ENCODE data around the gene TECPR1. TPM values are rescaled to one million over a fixed set of nuclear protein-coding genes. Genes with fewer than 3 reads are reported as not detected.

Gene TECPR1
- 18.4 and 24.9 TPM in 2 replicates for total RNA-seq

GRCh38 chr7:98251601-98252424, at the start of gene TECPR1:
Gene TECPR1, minus strand, starts transcription at chr7:98252232. Its CDS starts 6,086 bp downstream, at chr7:98246146.

GRCh38 chr7:98280791-98281756, 29.0 kb upstream of the TECPR1 start, which contains the start of gene BRI3:
Gene BRI3, plus strand, starts transcription at chr7:98281686. Its CDS starts 110 bp downstream, at chr7:98281796.

GRCh38 chr7:98211221-98211675, 40.8 kb downstream of the TECPR1 start, which contains the start of gene BHLHA15:
Gene BHLHA15, plus strand, starts transcription at chr7:98211439. Its CDS starts 871 bp downstream, at chr7:98212310.

Other genes starting within 250 kb of the TECPR1 start
- gene LMTK2, start 145.4 kb downstream of the TECPR1 start, total RNA-seq = 14.3 and 16.0 TPM in 2 replicates
- 1.7 and 16.2 TPM in 2 replicates for gene BHLHA15, start 40.8 kb downstream of the TECPR1 start, total RNA-seq
- 60.6 and 76.6 TPM in 2 replicates for gene BRI3, start 29.5 kb upstream of the TECPR1 start, total RNA-seq
- 9.0 and 10.2 TPM in 2 replicates for gene BAIAP2L1, start 148.9 kb upstream of the TECPR1 start, total RNA-seq